Right atrium auricular region (tissue), 2 donors: ENCODE results near the gene FBXO31. TPM values are rescaled to one million over a fixed set of nuclear protein-coding genes. Genes with fewer than 3 reads are reported as not detected.

Experiments used
- DNase-seq: peaks from one replicate; pipeline ENCODE4 v3.0.0-alpha.2; 2019; ENCODE audit warnings: low spot score
- H3K27ac ChIP-seq, 2 donors: fragments of 200-600 bp; sonication (generic); 1 replicate in 1 of 2; 2 replicates in 1 of 2; pipeline ENCODE4 v1.5.1; 2016 to 2019
- H3K27me3 ChIP-seq, 2 donors: fragments of 200-600 bp; sonication (generic); one replicate each; pipeline versions ENCODE4 v1.5.1 to v1.6.0; 2017 to 2019
- H3K36me3 ChIP-seq: fragments of 200-600 bp; sonication (generic); one replicate; pipeline ENCODE4 v1.5.1; 2016
- H3K4me1 ChIP-seq, 2 donors: fragments of 200-600 bp; sonication (generic); one replicate each; pipeline versions ENCODE4 v1.5.1 to v1.6.0; 2017 to 2019
- H3K4me3 ChIP-seq, 2 donors: fragments of 200-600 bp; sonication (generic); 1 replicate in 1 of 2; 2 replicates in 1 of 2; pipeline ENCODE4 v1.5.1; 2017 to 2019; ENCODE audit warnings: mild to moderate bottlenecking in 1 of 2, moderate library complexity in 1 of 2
- H3K9me3 ChIP-seq, 2 donors: fragments of 200-600 bp; sonication (generic); one replicate each; pipeline ENCODE4 v1.5.1; 2019
- total RNA-seq, 2 donors: library from RNA; depleted of rRNA; stranded (reverse); fragments of >200 nt; gene quantifications; one replicate each; pipeline ENCODE4 v1.1.0, GENCODE V29; 2016
- TF ChIP-seq, protein P1 (sequence below), 2 donors: fragments of 200-600 bp; sonication (generic); IDR thresholded peaks; one replicate each; pipeline ENCODE4 v1.5.1; 2019; ENCODE audit warnings: antibody characterized with exemption in 2 of 2

The FBXO31 gene
- total RNA-seq, 2 donors from 2014 or later, result 39.3 to 53.1 TPM

DNA sequence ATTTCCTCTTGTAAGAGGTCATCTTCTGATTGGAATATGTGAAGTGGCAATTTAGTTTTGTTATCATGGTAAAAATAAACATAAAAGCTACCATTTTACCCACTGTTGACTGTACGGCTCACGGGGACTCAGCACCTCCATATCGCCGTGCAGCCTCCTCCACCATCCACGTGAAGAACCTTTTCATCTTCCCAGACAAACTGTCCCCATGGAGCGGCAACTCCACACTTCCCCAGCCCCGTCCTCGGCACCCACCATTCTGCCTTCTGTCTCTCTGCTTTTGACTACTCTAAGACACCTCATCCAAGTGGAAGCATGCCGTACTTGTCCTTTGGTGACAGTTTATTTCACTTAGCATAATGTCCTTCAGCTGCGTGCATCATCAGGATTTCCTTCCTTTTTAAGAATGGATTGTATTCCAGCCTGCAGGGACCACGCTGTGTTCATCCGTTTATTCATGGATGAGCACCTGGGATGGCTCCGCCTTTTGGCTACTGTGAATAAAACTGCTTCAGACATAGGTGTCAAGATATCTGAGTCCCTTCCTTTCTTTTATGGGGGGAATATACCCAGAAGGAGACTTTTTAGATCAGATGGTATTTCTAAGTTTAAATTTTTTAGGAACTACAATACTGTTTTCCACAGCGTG, 14.3 kb downstream of the FBXO31 start:
- TF ChIP-seq, protein P1, sequence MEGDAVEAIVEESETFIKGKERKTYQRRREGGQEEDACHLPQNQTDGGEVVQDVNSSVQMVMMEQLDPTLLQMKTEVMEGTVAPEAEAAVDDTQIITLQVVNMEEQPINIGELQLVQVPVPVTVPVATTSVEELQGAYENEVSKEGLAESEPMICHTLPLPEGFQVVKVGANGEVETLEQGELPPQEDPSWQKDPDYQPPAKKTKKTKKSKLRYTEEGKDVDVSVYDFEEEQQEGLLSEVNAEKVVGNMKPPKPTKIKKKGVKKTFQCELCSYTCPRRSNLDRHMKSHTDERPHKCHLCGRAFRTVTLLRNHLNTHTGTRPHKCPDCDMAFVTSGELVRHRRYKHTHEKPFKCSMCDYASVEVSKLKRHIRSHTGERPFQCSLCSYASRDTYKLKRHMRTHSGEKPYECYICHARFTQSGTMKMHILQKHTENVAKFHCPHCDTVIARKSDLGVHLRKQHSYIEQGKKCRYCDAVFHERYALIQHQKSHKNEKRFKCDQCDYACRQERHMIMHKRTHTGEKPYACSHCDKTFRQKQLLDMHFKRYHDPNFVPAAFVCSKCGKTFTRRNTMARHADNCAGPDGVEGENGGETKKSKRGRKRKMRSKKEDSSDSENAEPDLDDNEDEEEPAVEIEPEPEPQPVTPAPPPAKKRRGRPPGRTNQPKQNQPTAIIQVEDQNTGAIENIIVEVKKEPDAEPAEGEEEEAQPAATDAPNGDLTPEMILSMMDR (IDR thresholded peaks at IDR 0.05), result no peak
- H3K27me3 ChIP-seq, result no peaks in the 10 kb centered on the region
- no peak overlapping the region for H3K4me3 ChIP-seq
- no peaks in the 10 kb centered on the region for H3K36me3 ChIP-seq
- H3K4me1 ChIP-seq, result peaks cover 0 to 83% of the 10 kb centered on the region in 2 donors
- H3K27ac ChIP-seq, result peak overlapping the region; percentile 64 to 66
- H3K9me3 ChIP-seq, result no peaks in the 10 kb centered on the region
- DNase-seq, result no peak

DNA sequence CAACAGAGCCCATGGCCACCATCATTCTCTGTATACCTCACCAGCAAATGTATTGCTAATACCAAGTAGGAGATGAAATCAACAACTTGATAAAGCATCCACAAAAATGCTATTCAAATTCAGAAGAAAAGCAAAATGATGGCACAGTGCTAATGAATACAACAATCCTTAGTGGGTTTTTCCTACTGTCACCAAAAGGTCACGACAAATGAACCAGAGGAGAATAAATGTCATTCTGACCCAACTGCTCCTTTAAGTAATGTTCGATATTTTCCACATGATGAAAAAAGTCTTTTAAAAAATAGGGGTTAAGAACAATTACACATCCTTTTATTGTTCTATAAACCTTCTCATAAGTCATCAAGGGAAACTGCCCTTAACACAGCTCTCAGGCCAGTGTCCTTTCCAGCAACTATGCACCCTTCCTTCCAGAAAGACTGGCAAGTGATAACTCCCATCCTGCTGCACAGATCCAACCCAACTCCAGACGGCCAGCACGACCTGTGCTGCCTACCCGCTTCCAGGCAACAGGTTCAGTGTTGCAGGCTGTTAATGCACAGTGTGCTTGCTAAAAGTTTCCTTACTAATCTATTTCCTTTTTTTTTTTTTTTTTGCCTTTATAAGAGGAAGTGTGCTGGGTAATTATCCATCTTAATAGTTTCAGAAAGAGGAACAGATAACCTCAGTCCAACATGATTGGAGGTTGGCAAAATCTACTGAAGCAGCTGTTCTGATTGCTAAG, 15.4 kb downstream of the FBXO31 start:
- DNase-seq, result no peak
- Histone ChIP-seq H3K27ac (peak overlapping the region; percentile 64 to 66), H3K27me3 (no peaks in the 10 kb centered on the region), H3K36me3 (no peaks in the 10 kb centered on the region), H3K4me3 (no peak overlapping the region), H3K9me3 (no peaks in the 10 kb centered on the region), H3K4me1 (peaks cover 0 to 93% of the 10 kb centered on the region in 2 donors)
- TF ChIP-seq, protein P1 (IDR thresholded peaks at IDR 0.05), result no peak

DNA sequence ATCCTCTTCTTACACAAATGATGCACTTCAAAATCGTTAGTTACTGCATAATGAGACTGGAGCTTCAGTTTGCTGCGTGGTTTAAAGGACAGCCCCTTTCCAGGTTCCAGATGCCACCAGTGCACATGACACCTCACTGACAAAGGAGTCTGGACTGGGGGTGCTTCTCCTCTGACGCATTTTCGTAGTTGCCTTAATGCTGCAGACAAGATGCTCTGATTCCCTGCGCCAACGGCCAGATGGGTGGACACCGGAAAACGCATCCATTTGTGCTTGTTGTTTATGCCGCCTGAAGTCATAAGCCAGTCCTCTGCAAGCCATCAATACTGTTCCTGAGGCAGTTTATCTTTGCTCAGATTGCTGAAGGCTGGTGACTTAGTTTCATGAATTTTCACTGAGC, 16.0 kb downstream of the FBXO31 start:
- Histone ChIP-seq H3K4me1 (peaks cover 0 to 93% of the 10 kb centered on the region in 2 donors), H3K9me3 (no peaks in the 10 kb centered on the region), H3K27ac (peak overlapping the region; percentile 64 to 66), H3K4me3 (no peak overlapping the region), H3K27me3 (no peaks in the 10 kb centered on the region), H3K36me3 (peaks cover under 1% of the 10 kb centered on the region)
- no peak for DNase-seq
- TF ChIP-seq, protein P1 (IDR thresholded peaks at IDR 0.05), result no peak

DNA sequence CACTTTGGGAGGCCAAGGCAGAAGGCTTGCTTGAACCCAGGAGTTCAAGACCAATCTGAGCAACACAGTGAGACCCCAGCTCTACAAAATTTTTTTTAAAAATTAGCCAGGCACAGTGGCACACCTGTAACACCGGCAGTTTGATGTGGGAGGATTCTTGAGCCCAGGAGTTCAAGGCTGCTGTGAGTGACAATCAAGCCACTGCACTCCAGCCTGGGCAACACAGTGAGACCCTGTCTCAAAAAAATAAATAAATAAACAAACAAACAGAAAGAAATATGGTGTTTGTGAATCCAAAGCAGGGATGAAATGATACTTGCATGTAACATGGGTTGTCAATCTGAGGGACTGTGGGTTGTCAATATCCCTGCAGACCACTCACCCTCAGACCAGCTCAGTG, 16.6 kb downstream of the FBXO31 start:
- TF ChIP-seq, protein P1 (IDR thresholded peaks at IDR 0.05), result no peak
- Histone ChIP-seq H3K36me3 (peaks cover 7% of the 10 kb centered on the region), H3K4me3 (no peak overlapping the region), H3K4me1 (peaks cover 0 to 87% of the 10 kb centered on the region in 2 donors), H3K9me3 (no peaks in the 10 kb centered on the region), H3K27me3 (no peaks in the 10 kb centered on the region), H3K27ac (peak overlapping the region in 1 of 2 donors; percentile 64)
- DNase-seq, result no peak

DNA sequence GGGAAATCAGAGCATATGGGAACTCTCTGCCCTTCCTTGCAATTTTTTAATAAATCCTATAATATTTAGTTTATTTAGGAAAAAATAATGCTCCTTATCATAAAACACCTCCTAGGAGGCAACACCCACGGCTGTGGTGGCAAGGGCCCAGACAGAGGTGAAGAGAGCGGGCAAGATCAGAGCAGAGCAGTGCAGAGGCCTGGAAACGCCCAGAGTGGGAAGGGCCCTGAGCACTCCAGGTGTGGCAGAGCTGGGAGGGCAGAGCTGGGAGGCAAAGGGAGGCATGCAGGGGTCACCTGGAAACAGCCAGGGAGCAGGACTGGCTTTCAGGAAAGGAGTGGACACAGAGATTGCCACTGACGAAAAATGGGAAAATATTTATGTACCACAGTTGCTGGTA, 17.3 kb downstream of the FBXO31 start:
- no peak for DNase-seq
- Histone ChIP-seq H3K9me3 (no peaks in the 10 kb centered on the region), H3K27me3 (no peaks in the 10 kb centered on the region), H3K4me1 (peaks cover 0 to 80% of the 10 kb centered on the region in 2 donors), H3K27ac (no peak overlapping the region), H3K4me3 (no peak overlapping the region), H3K36me3 (peaks cover 13% of the 10 kb centered on the region)
- TF ChIP-seq, protein P1 (IDR thresholded peaks at IDR 0.05), result no peak
